ENCODE measurements around the gene JUP. TPM values are rescaled to one million over a fixed set of nuclear protein-coding genes. Genes with fewer than 3 reads are reported as not detected.

JUP gene
- total RNA-seq, 2 experiments from 2014 or later, result 40.5 to 62.0 TPM

GRCh38 chr17:41806685-41807445, 20.4 kb upstream of the JUP start:
- no peaks in the 10 kb centered on the region for H3K79me2 ChIP-seq (ENCODE audit: insufficient read depth, low read depth, low read length)
- no TSS peak for BruUV-seq (replicated peaks)
- no peaks in the 10 kb centered on the region for H3K9me3 ChIP-seq (ENCODE audit: low read length)
- H2AFZ ChIP-seq (ENCODE audit: low read length), result no peak overlapping the region
- intact Hi-C loops (cut with micrococcal nuclease; ENCODE audit: unreplicated experiment), result no loop called here
- POLR2A ChIA-PET, result no interaction called here
- H3K4me2 ChIP-seq (ENCODE audit: low read length), result no peak overlapping the region
- CTCF ChIA-PET (ENCODE audit: unreplicated experiment), result no interaction called here
- H3K27ac ChIP-seq (ENCODE audit: low read depth, low read length, poor library complexity, severe bottlenecking), result no peak overlapping the region
- H3K4me3 ChIP-seq (ENCODE audit: low read depth, low read length, poor library complexity, severe bottlenecking), result no peak overlapping the region
- no peak for DNase-seq (ENCODE audit: low spot score)
- no peaks in the 10 kb centered on the region for H3K9me2 ChIP-seq (ENCODE audit: insufficient read depth, low read length)
- TF ChIP-seq EZH2phosphoT487 (IDR thresholded peaks at IDR 0.05; ENCODE audit: borderline replicate concordance, low read depth, low read length) (no peak), CTCF (conservative IDR thresholded peaks at IDR 0.05; ENCODE audit: low read length) (no peak)
- H3K36me3 ChIP-seq (ENCODE audit: insufficient read depth, low read length), result no peaks in the 10 kb centered on the region
- peaks cover 12% of the 10 kb centered on the region for H3K4me1 ChIP-seq (ENCODE audit: insufficient read depth, low read length, poor library complexity, severe bottlenecking)
- H4K20me1 ChIP-seq (ENCODE audit: insufficient read depth, low read length), result no peaks in the 10 kb centered on the region

GRCh38 chr17:41803049-41804020, 16.8 kb upstream of the JUP start:
- Histone ChIP-seq H4K20me1 (ENCODE audit: insufficient read depth, low read length) (no peaks in the 10 kb centered on the region), H2AFZ (ENCODE audit: low read length) (peak overlapping the region; percentile 32; the same call in 1 of the 2 replicates), H3K4me1 (ENCODE audit: insufficient read depth, low read length, poor library complexity, severe bottlenecking) (peaks cover 28% of the 10 kb centered on the region), H3K27ac (ENCODE audit: low read depth, low read length, poor library complexity, severe bottlenecking) (no peak overlapping the region), H3K4me2 (ENCODE audit: low read length) (peak overlapping the region; percentile 40), H3K4me3 (ENCODE audit: low read depth, low read length, poor library complexity, severe bottlenecking) (no peak overlapping the region), H3K36me3 (ENCODE audit: insufficient read depth, low read length) (no peaks in the 10 kb centered on the region), H3K9me3 (ENCODE audit: low read length) (no peaks in the 10 kb centered on the region), H3K9me2 (ENCODE audit: insufficient read depth, low read length) (no peaks in the 10 kb centered on the region), H3K79me2 (ENCODE audit: insufficient read depth, low read depth, low read length) (no peaks in the 10 kb centered on the region)
- BruUV-seq (replicated peaks), result no TSS peak
- ChIA-PET POLR2A (interaction anchor here (0.6 to 0.7 kb wide), 2 partner anchors 19 to 83 kb away, joined by 3 read pairs; no protein-coding TSS in a partner anchor), CTCF (ENCODE audit: unreplicated experiment) (no interaction called here)
- intact Hi-C loops (cut with micrococcal nuclease; ENCODE audit: unreplicated experiment), result no loop called here
- TF ChIP-seq EZH2phosphoT487 (IDR thresholded peaks at IDR 0.05; ENCODE audit: borderline replicate concordance, low read depth, low read length) (no peak), CTCF (conservative IDR thresholded peaks at IDR 0.05; ENCODE audit: low read length) (no peak)
- DNase-seq (ENCODE audit: low spot score), result peak; percentile 56

Measured in OCI-LY7 (cell line).